Loucy (cell line): Measurements from ENCODE around the gene TRIM63.

Experiments
- EZH2phosphoT487 ChIP-seq: fragments of 200-600 bp; IDR thresholded peaks from 2 replicates; pipeline ENCODE4 v1.6.1; 2018; ENCODE audit warnings: antibody characterized with exemption, mild to moderate bottlenecking, moderate library complexity, borderline replicate concordance
- TF ChIP-seq, protein P1 (sequence below): fragments of 200-600 bp; sonication (generic); conservative IDR thresholded peaks from 2 replicates; pipeline ENCODE4 v1.5.1; 2014; ENCODE audit warnings: mild to moderate bottlenecking, antibody characterized with exemption, low read length

GRCh38 chr1:26078286-26079177 is 11.1 kb upstream of the TRIM63 start:
- TF ChIP-seq, protein P1, sequence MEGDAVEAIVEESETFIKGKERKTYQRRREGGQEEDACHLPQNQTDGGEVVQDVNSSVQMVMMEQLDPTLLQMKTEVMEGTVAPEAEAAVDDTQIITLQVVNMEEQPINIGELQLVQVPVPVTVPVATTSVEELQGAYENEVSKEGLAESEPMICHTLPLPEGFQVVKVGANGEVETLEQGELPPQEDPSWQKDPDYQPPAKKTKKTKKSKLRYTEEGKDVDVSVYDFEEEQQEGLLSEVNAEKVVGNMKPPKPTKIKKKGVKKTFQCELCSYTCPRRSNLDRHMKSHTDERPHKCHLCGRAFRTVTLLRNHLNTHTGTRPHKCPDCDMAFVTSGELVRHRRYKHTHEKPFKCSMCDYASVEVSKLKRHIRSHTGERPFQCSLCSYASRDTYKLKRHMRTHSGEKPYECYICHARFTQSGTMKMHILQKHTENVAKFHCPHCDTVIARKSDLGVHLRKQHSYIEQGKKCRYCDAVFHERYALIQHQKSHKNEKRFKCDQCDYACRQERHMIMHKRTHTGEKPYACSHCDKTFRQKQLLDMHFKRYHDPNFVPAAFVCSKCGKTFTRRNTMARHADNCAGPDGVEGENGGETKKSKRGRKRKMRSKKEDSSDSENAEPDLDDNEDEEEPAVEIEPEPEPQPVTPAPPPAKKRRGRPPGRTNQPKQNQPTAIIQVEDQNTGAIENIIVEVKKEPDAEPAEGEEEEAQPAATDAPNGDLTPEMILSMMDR = no peak
- TF ChIP-seq EZH2phosphoT487 = no peak
